GM18873 (cell line): ENCODE measurements around the gene TFAP2C.

Experiments used
- ATAC-seq: cut with Tn5 transposase; IDR thresholded peaks from one replicate; pipeline ENCODE4 v1.9.1; 2021; ENCODE audit warnings: mild to moderate bottlenecking, moderate library complexity, moderate number of reproducible peaks; ENCODE audit not compliant: unreplicated experiment, low FRiP score

The TFAP2C gene

DNA sequence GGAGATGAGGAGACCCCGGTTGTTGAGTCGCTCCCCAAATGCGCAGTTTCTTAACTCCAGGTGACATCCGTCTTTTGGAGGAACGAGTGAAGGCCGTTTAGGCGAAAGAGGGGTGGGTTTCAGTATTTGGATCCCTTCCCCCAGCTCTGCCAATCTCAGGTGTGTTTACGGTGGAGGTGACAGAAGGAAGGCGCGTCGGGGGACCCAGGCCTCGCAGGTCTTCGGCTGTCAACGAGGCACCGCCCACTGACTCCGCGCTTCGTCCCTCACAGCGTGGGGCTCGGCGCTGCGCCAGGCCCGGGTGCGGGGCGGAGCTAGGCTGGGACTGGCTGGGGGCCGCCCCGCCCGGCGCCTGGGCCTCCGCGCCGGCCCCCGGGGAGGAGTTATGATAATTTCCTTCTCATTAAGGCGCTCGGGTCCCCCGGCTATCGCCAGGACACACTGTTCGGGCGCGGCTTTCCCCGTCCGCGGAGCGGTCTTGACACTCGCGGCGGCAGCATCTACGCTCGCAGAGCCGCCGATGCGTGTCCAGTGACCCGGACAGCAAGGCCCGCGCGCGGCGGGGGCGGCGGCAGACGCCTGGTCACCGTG lies at the start of gene TFAP2C:
TSS of gene TFAP2C (plus strand) at position 434 of the 591 bp plus-strand sequence. CDS start 239 bp downstream, outside the sequence.
- ATAC-seq: no peak

GRCh38 chr20:56580226-56580625 lies 48.9 kb upstream of the TFAP2C start:
- ATAC-seq: no peak

DNA sequence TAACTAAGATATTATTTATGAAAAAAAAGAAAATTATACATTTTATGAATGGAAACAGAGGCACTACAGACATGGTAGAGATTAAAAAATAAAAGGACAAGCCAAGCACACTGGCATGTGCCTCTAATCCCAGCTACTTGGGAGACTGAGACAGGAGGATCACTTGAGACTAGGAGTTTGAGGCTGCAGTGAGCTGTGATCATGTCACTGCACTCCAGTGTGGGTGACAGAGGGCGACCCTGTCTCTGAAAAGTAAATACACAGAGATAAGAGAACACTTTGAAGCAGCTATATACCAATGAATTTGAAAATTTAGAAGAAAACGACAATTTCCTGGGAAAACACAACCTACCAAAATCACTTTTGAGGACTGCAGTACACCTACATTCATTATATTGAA lies 47.4 kb upstream of the TFAP2C start:
- no peak for ATAC-seq

- no peak for ATAC-seq
Measured at GRCh38 chr20:56582542-56582941, 46.6 kb upstream of the TFAP2C start.

- ATAC-seq: no peak
Measured at GRCh38 chr20:56584916-56585315, 44.2 kb upstream of the TFAP2C start.

DNA sequence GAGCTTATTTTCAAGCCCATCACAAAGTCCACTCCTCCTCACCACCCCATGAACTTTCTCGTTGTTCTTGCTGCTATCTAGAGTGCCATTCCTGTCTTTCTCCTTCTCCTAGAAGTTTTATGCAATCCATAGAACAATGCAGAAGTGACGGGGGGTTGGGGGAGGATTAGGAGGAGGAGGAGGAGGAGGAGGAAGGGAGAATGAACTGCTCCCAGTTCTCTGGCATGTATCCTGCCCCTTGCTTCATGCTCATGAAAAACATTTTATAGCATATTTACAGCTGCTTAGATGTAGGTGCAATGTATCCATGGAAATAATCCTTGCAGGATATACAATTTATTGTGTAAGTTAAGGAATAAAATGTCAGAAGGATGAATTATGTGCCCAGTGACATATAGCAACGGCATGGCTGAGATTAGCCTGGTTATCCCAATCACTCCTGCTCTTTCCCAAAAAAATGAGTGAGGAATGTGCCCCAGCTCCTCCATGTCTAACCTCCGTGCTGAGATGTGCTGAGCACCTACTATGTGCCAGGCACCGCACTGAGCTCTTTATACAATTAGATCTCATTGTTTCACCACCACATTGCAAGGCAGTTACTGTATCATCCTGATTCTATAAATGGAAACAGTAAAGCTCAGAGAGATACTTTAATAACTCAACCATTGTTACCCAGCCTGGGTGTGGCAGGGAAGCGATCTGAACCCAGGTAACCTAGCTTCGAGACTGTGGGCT lies 41.6 kb upstream of the TFAP2C start:
- no peak for ATAC-seq

DNA sequence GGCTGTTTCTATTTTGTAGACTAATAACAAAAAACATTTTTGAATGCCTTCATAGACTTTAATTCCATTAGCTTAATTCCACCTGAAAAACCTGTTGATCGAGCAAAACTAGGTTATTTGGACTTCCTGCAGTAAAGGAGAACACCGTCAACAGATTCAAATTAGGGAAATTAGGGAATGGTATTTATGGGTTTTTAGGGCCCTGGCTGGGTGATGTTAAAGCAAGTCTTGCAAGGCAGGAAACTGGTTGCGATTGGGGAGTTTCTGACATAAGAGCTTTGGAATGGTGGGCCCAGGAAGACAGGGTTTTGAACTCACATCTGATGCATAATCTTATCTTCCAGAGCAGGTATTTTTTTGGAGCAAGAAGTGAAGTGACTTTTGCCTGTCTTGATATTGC lies 40.1 kb upstream of the TFAP2C start:
- ATAC-seq: no peak

- ATAC-seq: no peak
Measured at GRCh38 chr20:56589633-56590032, 39.5 kb upstream of the TFAP2C start.

GRCh38 chr20:56590888-56591287 lies 38.2 kb upstream of the TFAP2C start:
- no peak for ATAC-seq

- no peak for ATAC-seq
Measured at GRCh38 chr20:56592211-56592610, 36.9 kb upstream of the TFAP2C start.

GRCh38 chr20:56592817-56593216 lies 36.3 kb upstream of the TFAP2C start:
- ATAC-seq: no peak

GRCh38 chr20:56595746-56596475 lies 33.2 kb upstream of the TFAP2C start:
- no peak for ATAC-seq

DNA sequence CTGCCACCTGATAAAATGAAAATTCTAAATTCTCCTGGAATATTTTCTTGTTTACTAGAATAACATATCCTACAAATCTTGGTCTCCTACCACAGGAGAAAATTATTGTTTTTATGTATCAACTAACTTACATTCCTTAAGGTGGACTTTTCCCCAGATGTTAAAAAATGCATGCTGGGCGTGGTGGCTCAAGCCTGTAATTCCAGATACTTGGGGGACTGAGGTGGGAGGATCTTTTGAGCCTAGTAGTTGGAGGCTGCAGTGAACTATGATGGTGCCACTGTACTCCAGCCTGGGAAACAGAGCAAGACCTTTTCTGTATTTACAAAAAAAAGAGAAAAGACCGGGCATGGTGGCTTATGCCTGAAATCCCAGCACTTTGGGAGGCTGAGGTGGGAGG lies 27.9 kb upstream of the TFAP2C start:
- ATAC-seq: no peak

DNA sequence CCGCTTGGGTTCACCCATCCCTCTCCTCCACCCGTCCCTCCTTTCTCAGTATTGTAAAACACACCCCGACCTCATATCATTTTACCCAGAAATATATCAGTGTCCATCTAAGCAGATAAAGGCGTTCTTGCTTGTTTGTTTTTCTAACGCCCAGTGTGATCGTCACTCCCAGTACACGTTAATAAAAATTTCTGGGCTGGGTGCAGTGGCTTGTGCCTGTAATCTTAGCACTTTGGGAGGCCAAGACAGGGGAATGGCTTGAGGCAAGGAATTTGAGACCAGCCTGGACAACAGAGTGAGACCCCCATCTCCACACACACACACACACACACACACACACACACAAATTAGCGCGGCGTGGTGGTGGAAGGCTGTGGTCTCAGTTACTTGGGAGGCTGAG lies 24.4 kb upstream of the TFAP2C start:
- ATAC-seq: no peak

- no peak for ATAC-seq
Measured at GRCh38 chr20:56605261-56605996, 23.7 kb upstream of the TFAP2C start.

DNA sequence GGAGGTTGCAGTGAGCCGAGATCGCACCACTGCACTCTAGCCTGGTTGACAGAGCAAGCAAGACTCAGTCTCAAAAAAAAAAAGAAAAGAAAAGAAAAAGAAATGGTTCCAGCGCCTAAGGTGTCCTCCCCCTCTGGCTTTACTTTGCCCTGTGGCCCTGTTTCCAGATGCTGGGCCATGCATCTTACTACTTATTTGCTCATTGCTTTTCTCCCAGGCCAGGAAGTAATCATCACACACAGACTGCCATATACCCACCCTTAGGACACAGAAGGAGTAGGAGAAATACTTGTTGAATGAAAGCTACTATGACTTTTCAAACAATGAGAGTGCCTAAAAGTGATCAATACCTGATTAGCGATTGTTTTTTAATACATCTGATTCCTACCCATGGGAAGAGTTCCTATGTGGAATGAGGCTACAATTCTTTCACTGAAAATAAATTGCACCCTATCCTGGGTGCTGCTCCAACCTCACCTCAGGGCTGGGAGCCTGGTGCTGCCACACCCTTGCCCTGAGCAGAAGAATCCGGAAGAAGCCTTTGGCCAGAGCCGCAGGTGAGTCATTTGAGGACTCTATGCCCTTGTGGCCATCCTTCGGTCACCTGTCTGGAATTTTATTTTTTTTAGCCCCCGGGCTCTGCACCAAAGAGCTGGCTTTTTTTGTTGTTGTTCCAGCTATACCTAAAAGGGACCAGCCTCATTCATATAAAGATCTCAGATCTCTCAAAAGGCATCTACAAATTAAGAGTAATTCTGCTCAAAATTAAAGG lies 22.7 kb upstream of the TFAP2C start:
- ATAC-seq: no peak

- ATAC-seq: no peak
Measured at GRCh38 chr20:56607061-56607704, 21.9 kb upstream of the TFAP2C start.

GRCh38 chr20:56608376-56608775 lies 20.7 kb upstream of the TFAP2C start:
- ATAC-seq: no peak

- ATAC-seq: no peak
Measured at GRCh38 chr20:56609321-56609720, 19.8 kb upstream of the TFAP2C start.

DNA sequence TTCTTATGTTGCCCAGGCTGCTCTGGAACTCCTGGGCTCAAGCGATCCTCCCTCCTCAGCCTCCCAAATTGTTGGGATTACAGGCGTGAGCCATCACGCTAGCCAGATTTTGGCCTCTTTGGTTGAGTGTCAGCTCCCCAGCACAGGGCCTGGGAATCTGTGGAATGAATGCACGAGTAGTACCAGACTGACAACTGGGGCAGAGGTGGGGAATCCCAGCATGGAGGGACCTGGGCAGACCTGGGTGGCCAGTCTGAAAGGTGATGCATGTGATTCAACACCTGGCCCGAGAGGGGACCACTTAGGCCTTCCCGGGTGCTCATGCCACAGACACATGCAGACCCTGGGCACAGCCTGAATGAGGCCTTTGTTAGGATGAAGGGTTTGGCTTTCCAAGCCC lies 19.0 kb upstream of the TFAP2C start:
- no peak for ATAC-seq
